Esophagus (tissue), 2 donors: Measurements from ENCODE around the gene RGL1. TPM values are rescaled to one million over a fixed set of nuclear protein-coding genes. Genes with fewer than 3 reads are reported as not detected.

Experiments used
- H3K27ac ChIP-seq, 2 donors: one replicate each; pipeline ENCODE4 v1.5.1; 2013; ENCODE audit warnings: low read depth in 2 of 2, mild to moderate bottlenecking in 2 of 2, inconsistent platforms in 1 of 2, low read length in 1 of 2, moderate library complexity in 1 of 2
- H3K27me3 ChIP-seq, 2 donors: one replicate each; pipeline ENCODE4 v1.6.1; 2013; ENCODE audit warnings: low read length in 2 of 2, control low read depth in 1 of 2, mild to moderate bottlenecking in 1 of 2; ENCODE audit not compliant: insufficient read depth in 2 of 2, control insufficient read depth in 1 of 2
- H3K36me3 ChIP-seq, 2 donors: one replicate each; pipeline ENCODE4 v1.6.1; 2013; ENCODE audit warnings: low read length in 1 of 2; ENCODE audit not compliant: control insufficient read depth in 2 of 2, insufficient read depth in 2 of 2
- H3K4me1 ChIP-seq, 2 donors: one replicate each; pipeline ENCODE4 v1.6.1; 2013; ENCODE audit warnings: low read length in 1 of 2; ENCODE audit not compliant: control insufficient read depth in 2 of 2, insufficient read depth in 2 of 2
- H3K4me3 ChIP-seq, 2 donors: one replicate each; pipeline ENCODE4 v1.5.1; 2013; ENCODE audit warnings: low read length in 2 of 2, mild to moderate bottlenecking in 2 of 2, low read depth in 1 of 2, moderate library complexity in 1 of 2
- H3K9me3 ChIP-seq, 2 donors: one replicate each; pipeline ENCODE4 v1.6.1; 2013; ENCODE audit warnings: mild to moderate bottlenecking in 2 of 2, low read depth in 1 of 2, low read length in 1 of 2, moderate library complexity in 1 of 2; ENCODE audit not compliant: control insufficient read depth in 2 of 2, insufficient read depth in 1 of 2
- WGBS, 2 donors: extraction: QIAGEN DNeasy Blood & Tissue Kit; methylation state at CpG; one replicate each; pipeline ENCODE4 v1.1.7; 2013; 5-methylcytosine and 5-hydroxymethylcytosine counted together
- polyA plus RNA-seq, 2 donors: library from polyadenylated mRNA; stranded (reverse); fragments of 200-250 nt; gene quantifications; one replicate each; pipeline ENCODE4 v1.2.3, GENCODE V29; 2013
- donor health status: healthy with polysubstance abuse.
- donor health status: Bipolar disorder and iron deficiency.

The RGL1 gene
- polyA plus RNA-seq, 2 donors, result 1.6 TPM

GRCh38 chr1:183770816-183771128 lies 34.1 kb upstream of the RGL1 start:
- Histone ChIP-seq H3K27me3 (no peaks in the 10 kb centered on the region), H3K36me3 (no peaks in the 10 kb centered on the region), H3K4me3 (no peak overlapping the region), H3K4me1 (no peaks in the 10 kb centered on the region), H3K27ac (no peak overlapping the region), H3K9me3 (no peaks in the 10 kb centered on the region)

DNA sequence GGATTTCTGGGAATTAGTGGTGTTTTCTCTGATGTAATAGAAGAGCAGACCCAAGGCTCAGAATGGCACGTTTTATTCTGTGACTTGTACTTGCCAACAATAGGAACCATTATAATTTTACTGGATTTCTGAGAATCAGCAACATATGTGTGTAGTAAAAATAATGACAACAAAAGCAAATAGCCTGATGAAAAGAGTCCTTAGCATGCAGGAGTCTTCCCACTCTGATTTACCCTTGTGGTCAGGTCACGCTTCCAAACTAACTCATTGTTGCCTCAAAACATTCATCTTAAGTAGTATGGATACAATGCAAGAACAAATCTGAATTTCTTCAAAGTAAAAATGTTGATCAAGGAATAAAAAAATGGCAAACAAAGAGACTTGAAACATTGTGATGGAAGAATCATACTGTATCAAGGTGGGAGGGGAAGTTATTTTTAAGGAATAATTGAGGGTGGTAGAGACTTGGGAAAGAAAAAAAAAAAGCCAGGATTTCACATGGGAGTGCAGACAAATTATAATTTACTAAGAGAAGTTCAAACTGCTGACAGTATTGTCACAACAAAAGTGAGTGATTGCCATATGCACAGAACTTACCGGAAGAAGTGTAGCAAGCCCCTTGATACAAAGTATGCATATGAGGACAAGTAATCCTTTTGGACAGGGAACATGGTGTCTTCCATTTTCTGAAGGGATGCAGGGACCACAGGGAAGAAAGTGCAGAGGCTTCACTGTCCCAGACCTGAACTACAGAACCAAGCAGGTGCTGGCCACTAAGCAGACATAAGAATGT lies 31.2 kb upstream of the RGL1 start:
- H3K4me1 ChIP-seq, result no peaks in the 10 kb centered on the region
- 86 to 89% methylated on average over 3 of the region's 3 CpGs for WGBS, 2 donors
- no peaks in the 10 kb centered on the region for H3K36me3 ChIP-seq
- no peak overlapping the region for H3K4me3 ChIP-seq
- no peak overlapping the region for H3K27ac ChIP-seq
- no peaks in the 10 kb centered on the region for H3K27me3 ChIP-seq
- H3K9me3 ChIP-seq, result no peaks in the 10 kb centered on the region

DNA sequence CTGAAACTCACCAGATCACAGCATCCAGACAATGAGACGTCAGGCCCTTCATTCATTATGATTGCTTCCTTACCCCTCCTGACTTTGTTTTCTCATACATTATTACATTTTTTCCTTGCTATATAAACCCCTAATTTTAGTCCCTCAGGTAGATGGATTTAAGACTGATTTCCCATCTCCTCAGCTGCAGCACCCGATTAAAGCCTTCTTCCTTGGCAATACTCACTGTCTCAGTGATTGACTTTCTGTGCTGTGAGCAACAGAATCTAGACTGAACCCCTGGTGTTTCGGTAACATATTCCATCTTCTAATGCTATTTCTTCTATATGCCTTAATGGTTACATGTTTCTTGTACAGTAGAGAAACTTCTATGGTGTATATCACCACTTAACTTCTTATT lies 30.0 kb upstream of the RGL1 start:
- Histone ChIP-seq H3K36me3 (no peaks in the 10 kb centered on the region), H3K4me1 (no peaks in the 10 kb centered on the region), H3K9me3 (no peaks in the 10 kb centered on the region), H3K27me3 (no peaks in the 10 kb centered on the region), H3K4me3 (no peak overlapping the region), H3K27ac (no peak overlapping the region)
- WGBS, 2 donors, result 90 to 96% methylated on average over 3 of the region's 3 CpGs

GRCh38 chr1:183776731-183777130 lies 28.2 kb upstream of the RGL1 start:
- Histone ChIP-seq H3K36me3 (no peaks in the 10 kb centered on the region), H3K4me3 (no peak overlapping the region), H3K27ac (no peak overlapping the region), H3K4me1 (no peaks in the 10 kb centered on the region), H3K27me3 (no peaks in the 10 kb centered on the region), H3K9me3 (no peaks in the 10 kb centered on the region)
- 82 to 89% methylated on average over 3 of the region's 3 CpGs for WGBS, 2 donors

GRCh38 chr1:183777328-183777727 lies 27.6 kb upstream of the RGL1 start:
- no peak overlapping the region for H3K4me3 ChIP-seq
- H3K36me3 ChIP-seq, result no peaks in the 10 kb centered on the region
- H3K27me3 ChIP-seq, result no peaks in the 10 kb centered on the region
- H3K9me3 ChIP-seq, result no peaks in the 10 kb centered on the region
- no peaks in the 10 kb centered on the region for H3K4me1 ChIP-seq
- no peak overlapping the region for H3K27ac ChIP-seq
- 30 to 33% methylated on average over 3 of the region's 3 CpGs for WGBS, 2 donors

DNA sequence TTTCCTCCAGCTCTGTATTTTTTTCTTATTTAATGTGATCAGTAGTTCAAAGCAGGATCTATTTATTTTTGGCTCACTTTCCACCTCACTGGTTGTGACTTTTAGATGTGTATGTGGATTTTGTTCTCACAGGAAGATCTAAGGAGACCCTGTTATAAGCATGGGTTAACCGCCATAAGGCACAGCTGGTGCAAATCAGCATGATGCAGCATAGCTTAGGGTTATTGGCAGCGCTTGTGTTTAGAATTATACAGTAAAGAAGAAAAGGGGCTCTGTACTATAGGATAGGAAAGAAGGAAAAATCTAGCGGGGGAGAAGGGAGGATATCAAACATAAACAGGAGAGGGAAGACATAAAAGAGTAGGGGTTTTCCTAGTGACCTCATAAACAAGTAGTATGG lies 26.9 kb upstream of the RGL1 start:
- WGBS, 2 donors, result 65 to 78% methylated on average over 3 of the region's 3 CpGs

DNA sequence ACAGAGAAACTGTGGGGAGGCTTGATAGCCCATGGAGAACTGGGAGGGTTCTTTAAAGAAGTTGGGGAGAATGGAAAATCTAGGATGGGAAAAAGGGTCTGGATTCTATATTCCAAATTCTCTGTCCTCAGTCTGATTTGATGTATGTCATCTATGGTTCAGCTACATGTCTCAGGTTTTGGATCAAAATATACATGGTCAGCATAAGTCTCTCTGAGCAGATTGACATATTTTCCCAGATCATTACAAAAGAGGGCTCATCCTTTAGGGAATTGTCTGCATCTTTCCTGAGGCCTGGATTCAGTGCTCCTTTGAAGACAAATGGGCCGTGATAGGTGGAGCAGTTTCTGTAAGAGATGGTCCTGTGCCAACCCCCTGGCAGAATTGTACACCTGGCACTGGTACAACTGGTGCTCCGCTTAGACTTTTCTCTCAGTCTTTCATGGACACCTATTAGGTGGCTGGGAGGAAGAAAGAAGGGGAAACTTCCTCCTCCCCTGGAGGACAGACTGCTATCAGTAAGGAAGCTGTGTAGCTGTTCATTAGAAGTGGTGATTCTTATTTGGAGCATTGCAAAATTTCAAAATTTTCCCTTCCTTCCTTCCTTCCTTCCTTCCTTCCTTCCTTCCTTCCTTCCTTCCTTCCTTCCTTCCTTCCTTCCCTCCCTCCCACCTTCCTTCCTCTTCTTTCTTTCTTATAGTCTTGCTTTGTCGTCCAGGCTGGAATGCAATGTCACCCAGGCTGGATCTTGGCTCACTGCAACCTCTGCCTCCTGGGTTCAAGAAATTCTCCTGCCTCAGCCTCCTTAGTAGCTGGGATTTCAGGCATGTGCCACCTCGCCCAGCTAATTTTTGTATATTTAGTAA lies 26.1 kb upstream of the RGL1 start:
- H3K27me3 ChIP-seq, result no peaks in the 10 kb centered on the region
- no peak overlapping the region for H3K27ac ChIP-seq
- H3K4me1 ChIP-seq, result no peaks in the 10 kb centered on the region
- WGBS, 2 donors, result 57 to 62% methylated on average over 4 of the region's 4 CpGs
- H3K4me3 ChIP-seq, result no peak overlapping the region
- H3K9me3 ChIP-seq, result no peaks in the 10 kb centered on the region
- no peaks in the 10 kb centered on the region for H3K36me3 ChIP-seq

More for the DNA sequence above, 26.9 kb upstream of the RGL1 start:
- no peaks in the 10 kb centered on the region for H3K27me3 ChIP-seq
- H3K36me3 ChIP-seq, result no peaks in the 10 kb centered on the region
- H3K9me3 ChIP-seq, result no peaks in the 10 kb centered on the region
- no peak overlapping the region for H3K4me3 ChIP-seq
- no peak overlapping the region for H3K27ac ChIP-seq
- H3K4me1 ChIP-seq, result no peaks in the 10 kb centered on the region

DNA sequence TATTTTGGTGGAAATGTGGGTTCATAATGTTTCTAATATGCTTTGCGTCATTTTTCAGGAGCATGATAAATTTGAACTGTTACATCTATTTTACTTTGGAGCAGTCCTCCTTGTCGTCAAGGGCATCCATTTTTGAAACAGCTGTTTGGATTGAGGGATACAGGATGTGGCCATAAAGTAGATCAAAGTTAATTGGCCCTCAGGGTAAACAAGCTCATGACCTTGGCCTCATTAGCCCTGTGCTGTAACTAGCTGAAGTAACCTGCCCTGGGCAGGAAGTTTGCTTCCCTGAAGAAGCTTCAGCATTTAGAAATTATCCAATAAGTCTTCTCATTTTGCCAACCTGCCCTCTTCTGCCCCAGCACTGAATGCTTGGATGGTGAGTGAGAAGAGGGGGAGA lies 24.8 kb upstream of the RGL1 start:
- Histone ChIP-seq H3K4me1 (peaks cover 0 to 4% of the 10 kb centered on the region in 2 donors), H3K27ac (no peak overlapping the region)
- 77 to 86% methylated on average over 2 of the region's 2 CpGs for WGBS, 2 donors

GRCh38 chr1:183780757-183781156 lies 24.2 kb upstream of the RGL1 start:
- Histone ChIP-seq H3K4me1 (peaks cover 0 to 4% of the 10 kb centered on the region in 2 donors), H3K36me3 (no peaks in the 10 kb centered on the region), H3K9me3 (no peaks in the 10 kb centered on the region), H3K4me3 (no peak overlapping the region), H3K27ac (no peak overlapping the region), H3K27me3 (no peaks in the 10 kb centered on the region)
- WGBS, 2 donors, result 85 to 88% methylated on average over 2 of the region's 2 CpGs

More for the DNA sequence above, 24.8 kb upstream of the RGL1 start:
- Histone ChIP-seq H3K9me3 (no peaks in the 10 kb centered on the region), H3K4me3 (no peak overlapping the region), H3K36me3 (no peaks in the 10 kb centered on the region), H3K27me3 (no peaks in the 10 kb centered on the region)

DNA sequence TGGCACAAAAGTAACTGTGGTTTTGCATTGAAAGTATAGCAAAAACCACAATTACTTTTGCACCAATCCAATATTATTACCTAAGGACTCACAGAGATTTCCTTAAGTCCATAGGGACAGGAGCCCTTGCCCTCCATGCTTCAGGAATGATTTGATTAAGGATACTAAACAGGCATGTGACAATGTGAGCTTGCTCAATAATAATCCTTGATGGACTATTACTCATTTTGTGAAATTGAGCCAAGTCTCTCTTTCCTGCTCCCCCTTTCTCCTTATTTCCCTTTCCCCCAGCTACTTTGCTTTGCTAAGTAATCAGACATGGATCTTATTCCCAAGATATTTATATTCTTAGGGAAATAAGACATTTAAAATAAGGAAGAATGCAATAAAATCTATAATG lies 21.6 kb upstream of the RGL1 start:
- no peak overlapping the region for H3K27ac ChIP-seq
- no peaks in the 10 kb centered on the region for H3K36me3 ChIP-seq
- no peak overlapping the region for H3K4me3 ChIP-seq
- H3K27me3 ChIP-seq, result no peaks in the 10 kb centered on the region
- peaks cover 0 to 4% of the 10 kb centered on the region in 2 donors for H3K4me1 ChIP-seq
- H3K9me3 ChIP-seq, result no peaks in the 10 kb centered on the region
